ENCODE measurements around the gene PSPN.
A peak's percentile ranks its signal among the peaks of the same experiment; 100 is the strongest.

PSPN gene

GRCh38 chr19:6396305-6396704 is 20.6 kb upstream of the PSPN start:
- Histone ChIP-seq H2AK5ac (ENCODE audit: low read length) (no peak overlapping the region), H3K9ac (ENCODE audit: low read length) (no peak overlapping the region), H3K27me3 (ENCODE audit: insufficient read depth, low read length, poor library complexity) (no peaks in the 10 kb centered on the region), H4K5ac (ENCODE audit: low read length) (no peak overlapping the region), H2BK15ac (replicated peaks; ENCODE audit: low read depth) (no peak overlapping the region), H3K4me1 (ENCODE audit: control insufficient read depth, low read depth, low read length) (peaks cover 4% of the 10 kb centered on the region), H3K36me3 (ENCODE audit: control insufficient read depth, insufficient read depth, low read length) (no peaks in the 10 kb centered on the region), H3K27ac (ENCODE audit: low read depth, low read length) (no peak overlapping the region), H3K4me2 (ENCODE audit: low read length) (no peak overlapping the region), H3K79me1 (ENCODE audit: low read length) (peaks cover 11% of the 10 kb centered on the region), H3K79me2 (ENCODE audit: control insufficient read depth, insufficient read depth, low read length) (peaks cover 14% of the 10 kb centered on the region), H3K23ac (ENCODE audit: low read length) (no peak overlapping the region), H2BK5ac (ENCODE audit: low read length) (no peak overlapping the region), H3K4ac (ENCODE audit: low read depth, low read length) (no peak overlapping the region), H2BK120ac (ENCODE audit: low read depth, low read length) (no peak overlapping the region), H4K8ac (ENCODE audit: low read depth, low read length) (no peak overlapping the region), H3K4me3 (ENCODE audit: low read length) (no peak overlapping the region), H3K18ac (ENCODE audit: low read length) (no peak overlapping the region), H3K56ac (ENCODE audit: low read length) (no peak overlapping the region)
- no CpG with 5 or more reads among the region's 12 CpGs for whole genome bisulfite sequencing (ENCODE audit: extremely low coverage, insufficient coverage, low lambda C conversion rate)
- DNase-seq, result no peak

GRCh38 chr19:6394831-6395230 is 19.1 kb upstream of the PSPN start:
- Histone ChIP-seq H3K9ac (ENCODE audit: low read length) (no peak overlapping the region), H3K23ac (ENCODE audit: low read length) (no peak overlapping the region), H2AK5ac (ENCODE audit: low read length) (no peak overlapping the region), H2BK5ac (ENCODE audit: low read length) (no peak overlapping the region), H4K5ac (ENCODE audit: low read length) (no peak overlapping the region), H3K4me3 (ENCODE audit: low read length) (no peak overlapping the region), H3K79me2 (ENCODE audit: control insufficient read depth, insufficient read depth, low read length) (peaks cover 16% of the 10 kb centered on the region), H2BK120ac (ENCODE audit: low read depth, low read length) (no peak overlapping the region), H3K4me1 (ENCODE audit: control insufficient read depth, low read depth, low read length) (peaks cover 4% of the 10 kb centered on the region), H3K27ac (ENCODE audit: low read depth, low read length) (no peak overlapping the region), H3K36me3 (ENCODE audit: control insufficient read depth, insufficient read depth, low read length) (peaks cover 2% of the 10 kb centered on the region), H4K8ac (ENCODE audit: low read depth, low read length) (no peak overlapping the region), H3K79me1 (ENCODE audit: low read length) (peaks cover 14% of the 10 kb centered on the region), H3K18ac (ENCODE audit: low read length) (no peak overlapping the region), H3K56ac (ENCODE audit: low read length) (no peak overlapping the region), H3K27me3 (ENCODE audit: insufficient read depth, low read length, poor library complexity) (no peaks in the 10 kb centered on the region), H2BK15ac (replicated peaks; ENCODE audit: low read depth) (no peak overlapping the region), H3K4ac (ENCODE audit: low read depth, low read length) (no peak overlapping the region), H3K4me2 (ENCODE audit: low read length) (no peak overlapping the region)
- no peak for DNase-seq
- WGBS (ENCODE audit: extremely low coverage, insufficient coverage, low lambda C conversion rate), result no CpG with 5 or more reads among the region's 3 CpGs

GRCh38 chr19:6393983-6394412 is 18.3 kb upstream of the PSPN start:
- Histone ChIP-seq H3K56ac (ENCODE audit: low read length) (peak overlapping the region; percentile 97), H3K79me2 (ENCODE audit: control insufficient read depth, insufficient read depth, low read length) (peaks cover 16% of the 10 kb centered on the region), H3K27me3 (ENCODE audit: insufficient read depth, low read length, poor library complexity) (no peaks in the 10 kb centered on the region), H3K9ac (ENCODE audit: low read length) (peak overlapping the region; percentile 97), H2BK15ac (replicated peaks; ENCODE audit: low read depth) (no peak overlapping the region), H4K5ac (ENCODE audit: low read length) (no peak overlapping the region), H2AK5ac (ENCODE audit: low read length) (no peak overlapping the region), H3K4me3 (ENCODE audit: low read length) (peak overlapping the region; percentile 48), H4K8ac (ENCODE audit: low read depth, low read length) (no peak overlapping the region), H2BK5ac (ENCODE audit: low read length) (no peak overlapping the region), H3K27ac (ENCODE audit: low read depth, low read length) (peak overlapping the region; percentile 79), H3K36me3 (ENCODE audit: control insufficient read depth, insufficient read depth, low read length) (peaks cover 2% of the 10 kb centered on the region), H3K18ac (ENCODE audit: low read length) (no peak overlapping the region), H3K4ac (ENCODE audit: low read depth, low read length) (no peak overlapping the region), H3K4me2 (ENCODE audit: low read length) (peak overlapping the region; percentile 70), H3K23ac (ENCODE audit: low read length) (no peak overlapping the region), H3K79me1 (ENCODE audit: low read length) (peaks cover 14% of the 10 kb centered on the region), H3K4me1 (ENCODE audit: control insufficient read depth, low read depth, low read length) (peaks cover 4% of the 10 kb centered on the region), H2BK120ac (ENCODE audit: low read depth, low read length) (no peak overlapping the region)
- no peak for DNase-seq
- no CpG with 5 or more reads among the region's 14 CpGs for WGBS (ENCODE audit: extremely low coverage, insufficient coverage, low lambda C conversion rate)

GRCh38 chr19:6393074-6393982 is 17.6 kb upstream of the PSPN start, which contains the start of gene GTF2F1:
Gene GTF2F1 (minus strand): TSS chr19:6393164. CDS start chr19:6392995, 169 bp downstream.
- Histone ChIP-seq H3K27me3 (ENCODE audit: insufficient read depth, low read length, poor library complexity) (no peaks in the 10 kb centered on the region), H2BK120ac (ENCODE audit: low read depth, low read length) (no peak within 1 kb of the TSS), H3K9ac (ENCODE audit: low read length) (peak within 1 kb of the TSS; percentile 97), H3K27ac (ENCODE audit: low read depth, low read length) (peak within 1 kb of the TSS; percentile 81), H2AK5ac (ENCODE audit: low read length) (peak within 1 kb of the TSS; percentile 43), H2BK5ac (ENCODE audit: low read length) (peak within 1 kb of the TSS; percentile 51), H3K4me2 (ENCODE audit: low read length) (peak within 1 kb of the TSS; percentile 82), H4K5ac (ENCODE audit: low read length) (no peak within 1 kb of the TSS), H3K79me2 (ENCODE audit: control insufficient read depth, insufficient read depth, low read length) (peaks cover 16% of the 10 kb centered on the region), H3K56ac (ENCODE audit: low read length) (peak within 1 kb of the TSS; percentile 97), H3K4me1 (ENCODE audit: control insufficient read depth, low read depth, low read length) (peaks cover 4% of the 10 kb centered on the region), H3K4ac (ENCODE audit: low read depth, low read length) (no peak within 1 kb of the TSS), H2BK15ac (replicated peaks; ENCODE audit: low read depth) (no peak within 1 kb of the TSS), H4K8ac (ENCODE audit: low read depth, low read length) (peak within 1 kb of the TSS; percentile 98), H3K18ac (ENCODE audit: low read length) (no peak within 1 kb of the TSS), H3K23ac (ENCODE audit: low read length) (peak within 1 kb of the TSS; percentile 80), H3K36me3 (ENCODE audit: control insufficient read depth, insufficient read depth, low read length) (peaks cover 3% of the 10 kb centered on the region), H3K4me3 (ENCODE audit: low read length) (peak within 1 kb of the TSS; percentile 97), H3K79me1 (ENCODE audit: low read length) (peaks cover 14% of the 10 kb centered on the region)
- peak; percentile 98 for DNase-seq
- WGBS (ENCODE audit: extremely low coverage, insufficient coverage, low lambda C conversion rate), result no CpG with 5 or more reads among the region's 69 CpGs

- H4K8ac ChIP-seq (ENCODE audit: low read depth, low read length), result no peak overlapping the region
- no peak overlapping the region for H2BK5ac ChIP-seq (ENCODE audit: low read length)
- H3K79me1 ChIP-seq (ENCODE audit: low read length), result peaks cover 14% of the 10 kb centered on the region
- H3K23ac ChIP-seq (ENCODE audit: low read length), result peak overlapping the region; percentile 80
- peak overlapping the region; percentile 43 for H2AK5ac ChIP-seq (ENCODE audit: low read length)
- peak overlapping the region; percentile 97 for H3K56ac ChIP-seq (ENCODE audit: low read length)
- peaks cover 16% of the 10 kb centered on the region for H3K79me2 ChIP-seq (ENCODE audit: control insufficient read depth, insufficient read depth, low read length)
- no peak overlapping the region for H3K4ac ChIP-seq (ENCODE audit: low read depth, low read length)
- peak overlapping the region; percentile 97 for H3K9ac ChIP-seq (ENCODE audit: low read length)
- peaks cover 5% of the 10 kb centered on the region for H3K36me3 ChIP-seq (ENCODE audit: control insufficient read depth, insufficient read depth, low read length)
- H3K4me3 ChIP-seq (ENCODE audit: low read length), result peak overlapping the region; percentile 97
- H3K4me2 ChIP-seq (ENCODE audit: low read length), result peak overlapping the region; percentile 82
- H2BK120ac ChIP-seq (ENCODE audit: low read depth, low read length), result no peak overlapping the region
- H4K5ac ChIP-seq (ENCODE audit: low read length), result no peak overlapping the region
- H3K4me1 ChIP-seq (ENCODE audit: control insufficient read depth, low read depth, low read length), result peaks cover 4% of the 10 kb centered on the region
- no peak overlapping the region for H2BK15ac ChIP-seq (replicated peaks; ENCODE audit: low read depth)
- no peak overlapping the region for H3K18ac ChIP-seq (ENCODE audit: low read length)
- no peak for DNase-seq
- H3K27ac ChIP-seq (ENCODE audit: low read depth, low read length), result no peak overlapping the region
- no CpG with 5 or more reads among the region's 30 CpGs for WGBS (ENCODE audit: extremely low coverage, insufficient coverage, low lambda C conversion rate)
- no peaks in the 10 kb centered on the region for H3K27me3 ChIP-seq (ENCODE audit: insufficient read depth, low read length, poor library complexity)
Measured at GRCh38 chr19:6392221-6393073, 16.7 kb upstream of the PSPN start.
